Neural cell (in vitro differentiated cells): Measurements from ENCODE around the gene CDH4. TPM values are rescaled to one million over a fixed set of nuclear protein-coding genes. Genes with fewer than 3 reads are reported as not detected.

Experiments used
- H2AFZ ChIP-seq: fragments of 200-600, 300-800 bp; sonication (generic), shearing (Covaris generic); 2 replicates; pipeline ENCODE4 v1.6.0; 2014; ENCODE audit warnings: low read depth, mild to moderate bottlenecking, antibody characterized with exemption, low read length, moderate library complexity
- H3F3A ChIP-seq: fragments of 200-600 bp; shearing (Covaris generic); 2 replicates; pipeline ENCODE4 v1.6.1; 2016; ENCODE audit warnings: mild to moderate bottlenecking, moderate library complexity, mixed read lengths, antibody characterized with exemption, low read length; ENCODE audit not compliant: insufficient read depth, poor library complexity, severe bottlenecking
- H3K27ac ChIP-seq: fragments of 200-600, 300-800 bp; sonication (generic), shearing (Covaris generic); 2 replicates; pipeline ENCODE4 v1.5.1; 2014; ENCODE audit warnings: mild to moderate bottlenecking, low read length, moderate library complexity
- H3K27me3 ChIP-seq: fragments of 300-800, 200-600 bp; sonication (generic), shearing (Covaris generic); 2 replicates; pipeline ENCODE4 v1.6.0; 2014; ENCODE audit warnings: mild to moderate bottlenecking, low read depth, low read length, moderate library complexity; ENCODE audit not compliant: insufficient read depth
- H3K36me3 ChIP-seq: fragments of 300-800, 200-600 bp; sonication (generic), shearing (Covaris generic); 2 replicates; pipeline ENCODE4 v1.5.1; 2014; ENCODE audit warnings: mild to moderate bottlenecking, antibody characterized with exemption, low read length, moderate library complexity; ENCODE audit not compliant: insufficient read depth
- H3K4me2 ChIP-seq: fragments of 300-800, 200-600 bp; sonication (generic), shearing (Covaris generic); 2 replicates; pipeline ENCODE4 v1.6.0; 2014; ENCODE audit warnings: mild to moderate bottlenecking, low read length
- H3K4me3 ChIP-seq: fragments of 300-800, 200-600 bp; sonication (generic), shearing (Covaris generic); 2 replicates; pipeline ENCODE4 v1.5.1; 2014; ENCODE audit warnings: mild to moderate bottlenecking, low read length, moderate library complexity
- H3K79me2 ChIP-seq: fragments of 200-600 bp; shearing (Covaris generic); replicated peaks from 2 replicates; pipeline ENCODE4 v1.6.0; 2014; ENCODE audit warnings: mild to moderate bottlenecking, low read length, moderate library complexity; ENCODE audit not compliant: insufficient read depth
- H3K9ac ChIP-seq: fragments of 300-800, 200-600 bp; sonication (generic), shearing (Covaris generic); 2 replicates; pipeline ENCODE4 v1.6.1; 2016; ENCODE audit warnings: mild to moderate bottlenecking, low read length, mixed read lengths
- H3K9me2 ChIP-seq: fragments of 200-600 bp; shearing (Covaris generic); 2 replicates; pipeline ENCODE4 v1.6.1; 2016; ENCODE audit warnings: mild to moderate bottlenecking, low read length, mixed read lengths; ENCODE audit not compliant: insufficient read depth
- H3K9me3 ChIP-seq: fragments of 200-600, 300-800 bp; sonication (generic), shearing (Covaris generic); 2 replicates; pipeline ENCODE4 v1.6.1; 2016; ENCODE audit warnings: mild to moderate bottlenecking, mixed run types, low read length, moderate library complexity, mixed read lengths
- H4K20me1 ChIP-seq: fragments of 200-600 bp; shearing (Covaris generic); 2 replicates; pipeline ENCODE4 v1.6.1; 2016; ENCODE audit warnings: mild to moderate bottlenecking, mixed run types; ENCODE audit not compliant: insufficient read depth
- CTCF ChIP-seq: fragments of 450-650 bp; IDR thresholded peaks from 2 replicates; pipeline ENCODE4 v1.5.1; 2014; ENCODE audit warnings: antibody characterized with exemption, mild to moderate bottlenecking, moderate library complexity; ENCODE audit not compliant: poor library complexity, severe bottlenecking
- EP300 ChIP-seq: fragments of 450-650 bp; conservative IDR thresholded peaks from 2 replicates; pipeline ENCODE4 v1.6.1; 2014; ENCODE audit warnings: antibody characterized with exemption, mild to moderate bottlenecking, moderate library complexity; ENCODE audit not compliant: poor library complexity, severe bottlenecking
- EZH2 ChIP-seq: fragments of 200-600, 300-800 bp; shearing (Covaris generic), sonication (generic); IDR thresholded peaks from 2 replicates; pipeline ENCODE4 v1.6.1; 2014; ENCODE audit warnings: antibody characterized with exemption, low read length, borderline replicate concordance, mild to moderate bottlenecking; ENCODE audit not compliant: insufficient read depth, poor library complexity, severe bottlenecking
- MXI1 ChIP-seq: fragments of 450-650 bp; conservative IDR thresholded peaks from 2 replicates; pipeline ENCODE4 v1.6.1; 2014; ENCODE audit warnings: antibody characterized with exemption, mild to moderate bottlenecking; ENCODE audit not compliant: poor library complexity, severe bottlenecking
- POLR2AphosphoS5 ChIP-seq: IDR thresholded peaks from 2 replicates; pipeline ENCODE4 v1.6.1; 2012
- RAD21 ChIP-seq: fragments of 450-650 bp; conservative IDR thresholded peaks from 2 replicates; pipeline ENCODE4 v1.6.1; 2014; ENCODE audit warnings: antibody characterized with exemption, mild to moderate bottlenecking, moderate library complexity
- REST ChIP-seq: IDR thresholded peaks from 2 replicates; pipeline ENCODE4 v1.6.1; 2012; ENCODE audit warnings: borderline replicate concordance
- SMC3 ChIP-seq: fragments of 450-650 bp; conservative IDR thresholded peaks from 2 replicates; pipeline ENCODE4 v1.6.1; 2014; ENCODE audit warnings: antibody characterized with exemption, mild to moderate bottlenecking, moderate library complexity; ENCODE audit not compliant: poor library complexity
- TAF1 ChIP-seq: IDR thresholded peaks from 2 replicates; pipeline ENCODE4 v1.6.1; 2012; ENCODE audit warnings: low read depth
- polyA plus RNA-seq: library from polyadenylated mRNA; depleted of rRNA; stranded (reverse); fragments of >200 nt; gene quantifications from 2 replicates; pipeline ENCODE4 v1.2.3, GENCODE V29; 2014

The CDH4 gene
- polyA plus RNA-seq, 1 donor from 2014 or later, result 24.6 TPM

- Histone ChIP-seq H3K9me3 (no peaks in the 10 kb centered on the region), H3K4me2 (no peak overlapping the region), H3K79me2 (no peaks in the 10 kb centered on the region), H3F3A (no peaks in the 10 kb centered on the region), H3K27me3 (no peaks in the 10 kb centered on the region), H4K20me1 (no peaks in the 10 kb centered on the region), H3K4me3 (no peak overlapping the region), H3K27ac (no peak overlapping the region), H3K9ac (no peak overlapping the region), H3K36me3 (no peaks in the 10 kb centered on the region), H3K9me2 (no peaks in the 10 kb centered on the region), H2AFZ (no peak overlapping the region)
- TF ChIP-seq EZH2 (no peak), EP300 (no peak), MXI1 (no peak), RAD21 (no peak), REST (no peak), CTCF (no peak), POLR2AphosphoS5 (no peak), SMC3 (no peak), TAF1 (no peak)
Observed at GRCh38 chr20:61513124-61514017, 261.3 kb downstream of the CDH4 start.

GRCh38 chr20:61514018-61514365, 261.9 kb downstream of the CDH4 start:
- Histone ChIP-seq H3K79me2 (no peaks in the 10 kb centered on the region), H3K4me3 (no peak overlapping the region), H3K9me2 (no peaks in the 10 kb centered on the region), H3K27me3 (no peaks in the 10 kb centered on the region), H3K36me3 (no peaks in the 10 kb centered on the region), H3K27ac (no peak overlapping the region), H3K4me2 (no peak overlapping the region), H3K9ac (no peak overlapping the region), H2AFZ (no peak overlapping the region), H4K20me1 (no peaks in the 10 kb centered on the region), H3F3A (no peaks in the 10 kb centered on the region), H3K9me3 (no peaks in the 10 kb centered on the region)
- TF ChIP-seq TAF1, result no peak
- TF ChIP-seq REST, result no peak
- TF ChIP-seq SMC3, result no peak
